GM19324 (cell line): Measurements from ENCODE around the gene CDH13.
A peak's percentile ranks its signal among the peaks of the same experiment; 100 is the strongest.

Experiments used
- ATAC-seq: cut with Tn5 transposase; IDR thresholded peaks from one replicate; pipeline ENCODE4 v1.9.1; 2021; ENCODE audit warnings: mild to moderate bottlenecking, moderate library complexity; ENCODE audit not compliant: unreplicated experiment, low FRiP score

CDH13 gene

DNA sequence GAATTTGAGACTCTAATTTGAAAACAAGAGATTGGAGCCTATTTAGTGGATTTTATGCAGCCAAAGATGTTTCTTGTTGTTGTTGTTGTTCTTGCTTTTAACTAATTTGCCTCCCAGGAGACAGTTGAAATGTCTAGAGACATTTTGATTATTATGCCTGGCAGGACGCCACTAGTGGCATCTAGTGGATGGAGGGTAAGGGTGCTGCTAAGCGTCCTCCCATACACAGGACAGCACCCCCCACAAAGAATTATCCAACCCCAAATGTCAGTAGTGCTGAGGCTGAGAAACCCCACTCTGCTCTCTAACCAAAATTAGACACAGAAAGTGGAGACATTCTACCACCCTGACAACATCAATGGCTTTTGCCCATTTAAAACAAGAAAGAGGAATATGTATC lies 1165.6 kb downstream of the CDH13 start:
- ATAC-seq: no peak

DNA sequence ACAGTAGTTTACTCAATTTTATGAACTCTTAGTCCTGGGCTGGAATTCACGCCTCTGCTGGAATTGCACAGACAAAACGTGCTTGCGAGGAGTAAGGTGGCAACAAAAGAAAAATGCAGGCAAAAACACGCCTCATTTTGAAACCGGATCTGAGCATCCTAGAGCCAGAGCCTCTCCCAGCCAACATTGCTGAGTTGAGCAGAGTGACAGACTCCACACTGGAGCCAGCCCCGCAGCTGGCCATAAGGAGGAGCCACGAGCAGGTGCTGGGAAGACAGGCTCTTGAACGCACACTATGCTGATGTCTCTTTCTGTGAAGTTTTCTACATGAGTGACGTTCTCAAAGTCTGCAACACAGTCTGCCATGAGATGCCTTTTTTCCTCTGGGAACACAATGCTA lies 1166.4 kb downstream of the CDH13 start:
- ATAC-seq: no peak

DNA sequence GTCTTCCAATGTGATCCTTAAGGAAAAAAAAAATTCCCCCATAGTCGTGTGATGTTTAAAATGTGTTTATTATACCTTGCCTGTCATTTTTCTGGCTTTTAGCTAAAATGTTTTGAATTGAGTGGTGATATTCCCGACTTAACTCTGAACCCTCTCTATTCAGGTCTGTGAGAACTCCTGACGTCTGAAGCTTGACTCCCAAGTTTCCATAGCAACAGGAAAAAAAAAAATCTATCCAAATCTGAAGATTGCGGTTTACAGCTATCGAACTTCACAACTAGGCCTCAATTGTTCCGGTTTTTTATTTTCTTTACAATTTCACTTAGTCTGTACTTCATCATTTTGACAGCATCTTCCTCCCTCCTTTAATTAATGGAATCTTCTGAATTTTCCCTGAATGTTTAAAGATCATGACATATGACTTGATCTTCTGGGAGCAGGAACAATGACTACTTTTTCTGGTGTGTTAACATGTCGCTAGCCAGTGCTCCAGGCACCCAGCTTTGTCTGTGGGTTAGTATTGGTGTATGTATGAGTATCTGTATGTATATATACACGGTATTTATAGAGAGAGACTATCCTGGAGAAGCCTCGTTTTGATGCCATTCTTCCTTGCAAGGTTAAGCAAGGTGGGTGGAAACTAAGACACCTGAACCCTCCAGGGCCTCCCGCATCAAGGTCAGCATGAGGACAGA lies 1168.2 kb downstream of the CDH13 start:
- ATAC-seq: no peak

DNA sequence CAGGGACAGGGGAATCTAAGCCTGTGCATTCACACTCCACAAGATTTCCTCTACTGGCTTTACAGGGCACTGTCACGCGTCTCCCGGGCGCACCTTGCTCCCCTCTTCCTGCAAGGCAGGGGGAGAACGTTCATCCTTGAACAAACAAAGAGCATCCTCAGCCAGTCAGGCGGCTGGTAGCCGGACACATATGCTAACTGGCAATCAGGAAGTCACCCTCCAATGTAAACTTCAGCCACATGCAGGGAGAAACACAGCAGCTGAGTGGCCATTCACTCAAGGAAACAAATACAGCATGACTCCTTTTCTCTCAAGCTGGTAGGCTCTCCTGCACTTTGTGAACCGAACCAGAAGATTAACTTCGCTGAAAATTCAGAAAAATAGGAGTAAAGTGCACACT lies 1170.2 kb downstream of the CDH13 start:
- ATAC-seq: no peak

DNA sequence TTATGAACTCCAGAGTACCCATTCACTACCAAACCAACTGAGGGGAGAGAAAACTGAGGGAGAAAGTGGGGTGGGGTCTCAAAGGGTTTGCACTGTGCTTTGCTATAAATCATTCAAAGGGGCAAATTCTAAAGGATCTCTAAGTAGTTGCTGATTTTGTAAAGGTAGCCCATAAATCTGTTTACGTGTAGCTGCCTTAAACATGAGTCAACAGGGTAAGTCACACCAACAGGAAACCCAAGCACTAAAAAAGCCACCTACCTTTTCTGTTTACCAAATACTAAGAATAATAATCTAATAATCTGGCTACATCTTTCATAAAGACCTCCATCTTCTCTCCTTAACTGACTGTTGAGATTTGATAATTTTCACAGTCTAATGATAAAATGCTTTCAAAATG lies 1172.6 kb downstream of the CDH13 start:
- no peak for ATAC-seq

DNA sequence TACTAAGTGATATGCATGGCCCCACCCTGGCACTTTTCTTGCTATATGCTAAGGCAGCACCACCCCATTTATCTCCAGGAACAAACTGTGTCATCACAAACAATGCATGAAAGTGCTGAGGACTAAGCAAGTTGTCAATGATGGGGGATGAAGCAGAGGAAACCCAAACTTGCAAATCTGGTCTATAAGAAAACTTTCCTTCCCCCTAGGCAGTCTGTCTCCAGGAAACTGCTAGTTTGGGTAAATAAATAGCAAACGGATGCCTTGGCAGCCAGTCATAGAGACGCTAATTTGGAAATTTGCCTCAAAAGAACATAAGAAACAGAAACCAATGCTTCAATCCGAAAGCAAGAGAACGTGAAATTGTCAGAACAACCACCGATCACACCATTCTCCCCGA lies 1175.4 kb downstream of the CDH13 start:
- ATAC-seq: peak; percentile 59

DNA sequence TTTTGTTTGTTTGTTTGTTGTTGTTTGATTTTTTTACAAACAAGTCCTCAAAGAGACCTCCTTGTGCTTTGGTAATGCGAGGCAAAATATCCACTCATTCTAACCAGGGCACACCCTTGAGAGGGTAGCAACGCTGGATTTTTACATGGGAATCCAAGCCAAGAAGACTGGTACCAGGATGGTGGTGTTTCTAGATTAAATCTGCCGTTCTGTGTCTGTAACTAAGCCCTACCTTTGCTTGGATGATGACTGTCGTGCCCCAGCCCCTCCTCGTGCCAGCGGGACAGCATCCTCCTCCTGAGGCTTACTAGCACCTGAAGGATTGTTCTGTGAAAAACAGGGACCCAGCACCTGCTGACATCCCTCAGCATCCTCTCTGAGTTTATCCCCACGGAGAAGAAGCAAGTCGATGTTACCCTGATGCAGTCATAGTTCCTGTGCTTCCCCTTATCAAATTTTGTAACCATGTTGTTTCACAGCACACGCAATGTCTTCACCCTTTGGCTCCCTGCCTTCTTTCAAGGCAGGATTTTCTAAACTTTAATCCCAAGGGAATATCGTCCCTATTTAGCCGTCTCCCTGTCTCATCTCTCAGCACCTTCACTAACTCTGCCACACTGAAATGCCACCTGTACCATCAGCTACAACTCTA lies 1175.9 kb downstream of the CDH13 start:
- ATAC-seq: no peak

DNA sequence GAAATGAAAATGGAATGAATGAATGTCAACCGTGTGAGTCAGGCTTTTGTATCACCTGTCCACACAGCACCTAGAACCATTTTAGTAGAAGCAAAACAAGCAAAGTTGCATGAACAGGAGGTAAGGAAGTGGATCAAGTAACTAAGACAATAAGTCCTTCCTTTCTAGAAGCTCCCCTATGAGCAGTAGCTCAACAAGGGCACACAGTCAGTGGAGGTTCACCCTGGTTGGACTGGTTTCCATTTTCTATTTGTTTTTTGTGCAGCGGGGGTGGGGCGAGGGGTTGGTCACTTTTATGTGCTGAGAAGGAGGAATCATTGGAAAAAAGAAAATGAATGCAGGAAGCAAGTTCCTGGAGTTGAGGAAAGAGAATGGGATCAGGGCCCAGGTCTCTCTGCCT lies 1177.0 kb downstream of the CDH13 start:
- ATAC-seq: no peak

DNA sequence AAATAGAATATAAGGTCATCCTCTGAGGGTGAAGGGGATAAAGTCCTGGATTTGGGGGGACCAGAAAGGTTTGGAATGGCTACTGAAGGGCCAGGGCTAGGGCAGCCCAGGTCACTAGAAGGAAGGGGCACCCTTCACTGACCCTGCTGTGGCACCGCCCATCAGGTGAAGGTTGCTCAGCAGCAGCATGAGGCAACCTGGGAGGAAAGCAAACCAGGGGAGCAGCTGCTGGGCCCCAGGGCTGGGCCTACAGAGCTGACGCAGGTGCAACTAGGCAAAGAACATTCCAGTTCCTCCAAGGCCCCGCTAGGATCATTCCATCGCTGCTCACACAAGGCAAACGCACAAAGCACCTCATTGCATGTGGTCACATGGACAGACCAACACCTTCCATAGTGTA lies 1177.6 kb downstream of the CDH13 start:
- ATAC-seq: no peak

DNA sequence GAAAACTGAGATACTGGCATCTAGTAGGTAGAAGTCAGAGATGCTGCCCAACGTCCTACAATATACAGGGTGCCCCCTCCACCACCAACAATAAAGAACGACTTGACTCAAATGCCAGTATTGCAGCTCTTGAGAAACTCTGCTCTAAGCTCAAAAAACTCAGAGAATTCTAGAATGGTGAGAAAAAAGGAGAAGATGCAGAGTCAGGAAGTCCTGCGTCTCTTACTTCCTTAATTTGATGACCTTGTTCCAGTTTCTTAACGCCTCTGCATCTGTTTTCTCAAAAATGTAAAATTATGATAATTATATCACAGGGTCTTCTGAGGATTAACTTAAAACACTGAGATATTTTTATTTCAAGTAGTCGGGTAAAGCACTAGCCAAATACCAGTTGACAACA lies 1179.3 kb downstream of the CDH13 start:
- no peak for ATAC-seq

DNA sequence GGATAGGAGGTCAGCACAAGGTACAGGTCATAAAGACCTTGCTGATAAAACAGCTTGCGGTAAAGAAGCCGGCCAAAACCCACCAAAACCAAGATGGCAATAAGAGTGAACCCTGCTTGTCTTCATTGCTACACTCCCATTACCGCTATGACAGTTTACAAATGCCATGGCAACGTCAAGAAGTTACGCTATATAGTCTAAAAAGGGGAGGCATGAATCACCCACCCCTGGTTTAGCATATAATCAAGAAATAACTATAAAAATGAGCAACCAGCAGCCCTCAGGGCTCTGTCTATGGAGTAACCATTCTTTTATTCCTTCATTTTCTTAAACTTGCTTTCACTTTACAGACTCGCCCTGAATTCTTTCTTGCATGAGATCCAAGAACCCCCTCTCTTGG lies 1180.0 kb downstream of the CDH13 start:
- ATAC-seq: no peak

DNA sequence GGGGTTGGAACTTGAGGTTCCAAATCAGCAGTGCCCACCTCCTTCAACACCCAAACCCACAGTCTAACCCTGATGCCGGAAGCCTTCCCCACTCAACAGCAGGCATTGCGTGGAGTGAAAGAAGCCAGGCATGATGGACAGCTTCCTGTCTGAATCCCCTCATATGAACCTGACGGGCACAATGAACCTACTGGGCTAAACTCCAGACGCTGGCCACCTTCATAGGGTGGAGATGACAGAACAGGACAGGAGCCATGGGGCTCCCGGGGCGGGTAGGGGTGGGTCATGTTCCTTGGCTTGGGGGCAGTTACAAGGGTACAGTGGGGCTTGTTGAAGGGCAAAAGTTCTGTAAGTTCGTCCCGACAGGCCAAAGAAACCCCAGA lies 1180.5 kb downstream of the CDH13 start:
- ATAC-seq: peak; percentile 14

DNA sequence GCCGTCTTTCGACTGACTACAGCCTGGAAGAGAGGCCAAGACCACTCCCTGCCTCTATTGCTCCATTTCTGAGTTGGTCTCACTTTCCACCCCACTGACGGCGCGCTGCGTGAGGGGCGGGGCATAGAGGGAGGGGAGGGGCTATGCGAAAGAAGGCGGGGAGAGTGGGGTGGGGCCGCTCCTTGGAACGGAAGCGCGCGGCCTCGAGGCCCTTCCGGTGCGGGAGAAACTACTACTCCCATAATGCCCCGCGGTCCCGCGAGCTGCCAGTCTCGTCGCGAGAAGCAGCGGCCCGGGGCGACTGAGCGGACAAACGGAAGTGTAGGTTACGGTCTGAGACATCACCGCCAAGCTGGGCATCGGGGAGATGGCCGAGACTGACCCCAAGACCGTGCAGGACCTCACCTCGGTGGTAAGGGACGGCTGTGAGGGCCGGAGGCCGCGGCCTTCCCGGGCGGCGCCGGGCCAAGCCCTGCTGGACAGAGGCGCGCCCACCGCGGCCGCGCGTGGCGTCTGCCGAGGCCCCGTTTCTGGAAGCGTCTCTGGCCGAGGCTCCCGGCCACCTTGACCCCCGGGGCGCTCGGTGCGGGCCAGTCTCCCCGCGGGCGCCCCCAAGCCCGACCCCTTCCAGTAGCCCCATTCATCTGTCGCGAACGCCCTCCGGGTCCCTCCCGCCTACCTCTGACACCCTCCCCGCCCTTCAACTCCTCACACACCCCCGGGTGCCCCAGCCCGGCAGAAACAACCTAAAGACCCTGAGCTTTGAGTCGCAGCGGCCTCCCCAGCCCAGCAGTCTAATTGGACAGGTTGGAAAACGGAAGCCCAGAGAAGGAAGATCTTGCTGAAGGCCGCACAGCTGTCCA lies 1181.2 kb downstream of the CDH13 start, which contains the start of gene HSBP1:
Gene HSBP1, plus strand, starts transcription at position 269 of the 863 bp plus-strand sequence. Its CDS starts 99 bp downstream, at position 368.
- ATAC-seq: peak; percentile 93

DNA sequence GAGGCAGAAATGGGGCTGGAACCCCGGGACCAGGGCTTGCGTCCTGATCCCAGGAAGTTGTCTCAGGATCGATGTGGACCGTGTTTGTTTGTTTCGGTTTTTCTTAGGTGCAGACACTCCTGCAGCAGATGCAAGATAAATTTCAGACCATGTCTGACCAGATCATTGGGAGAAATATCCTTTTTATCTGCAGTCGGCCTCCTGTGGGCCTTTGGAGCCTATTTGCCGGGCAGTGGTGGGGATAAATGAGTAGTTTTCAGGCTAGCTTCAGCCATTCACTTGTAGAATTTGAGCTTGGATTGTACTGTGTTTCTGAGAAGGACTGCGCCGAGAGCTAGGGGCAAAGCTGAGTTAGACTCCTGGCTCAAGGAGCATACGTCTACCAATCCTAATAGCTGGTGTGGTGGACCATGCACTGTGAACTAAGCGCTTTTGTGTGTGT lies 1181.8 kb downstream of the CDH13 start:
- ATAC-seq: peak; percentile 10

DNA sequence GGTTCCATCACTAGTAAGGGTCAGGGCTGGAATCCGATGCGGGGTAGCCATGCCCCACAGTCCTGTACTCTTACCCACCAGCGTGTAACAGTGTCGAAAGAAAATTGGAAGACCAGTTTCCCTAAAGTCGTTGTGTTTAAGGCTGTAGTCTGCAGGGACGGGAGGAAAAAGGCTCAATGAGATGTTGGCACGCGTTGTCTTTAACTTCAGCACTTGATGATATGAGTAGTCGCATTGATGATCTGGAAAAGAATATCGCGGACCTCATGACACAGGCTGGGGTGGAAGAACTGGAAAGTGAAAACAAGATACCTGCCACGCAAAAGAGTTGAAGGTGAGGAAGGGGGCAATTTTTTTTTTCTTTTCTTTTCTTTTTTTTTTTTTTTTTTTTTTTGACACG lies 1182.3 kb downstream of the CDH13 start:
- ATAC-seq: no peak

DNA sequence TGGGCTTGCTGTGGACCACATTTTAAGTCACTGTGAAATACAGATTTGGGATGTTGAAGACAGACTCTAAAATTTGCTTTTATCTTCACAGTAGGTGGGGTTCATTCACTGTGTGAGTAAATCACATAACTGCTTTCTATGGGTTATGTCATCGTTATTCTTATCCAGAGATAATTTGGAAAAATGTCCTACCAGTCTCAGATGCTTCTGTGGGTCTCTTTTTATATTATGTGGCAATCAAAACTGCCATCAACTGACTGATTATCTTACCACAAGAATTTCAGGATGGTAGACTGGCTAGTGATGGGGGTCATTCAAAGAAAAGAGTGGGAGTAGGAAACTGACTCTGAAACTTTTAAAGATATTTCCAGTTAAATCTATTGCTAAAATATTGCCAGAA lies 1184.1 kb downstream of the CDH13 start:
- ATAC-seq: no peak

DNA sequence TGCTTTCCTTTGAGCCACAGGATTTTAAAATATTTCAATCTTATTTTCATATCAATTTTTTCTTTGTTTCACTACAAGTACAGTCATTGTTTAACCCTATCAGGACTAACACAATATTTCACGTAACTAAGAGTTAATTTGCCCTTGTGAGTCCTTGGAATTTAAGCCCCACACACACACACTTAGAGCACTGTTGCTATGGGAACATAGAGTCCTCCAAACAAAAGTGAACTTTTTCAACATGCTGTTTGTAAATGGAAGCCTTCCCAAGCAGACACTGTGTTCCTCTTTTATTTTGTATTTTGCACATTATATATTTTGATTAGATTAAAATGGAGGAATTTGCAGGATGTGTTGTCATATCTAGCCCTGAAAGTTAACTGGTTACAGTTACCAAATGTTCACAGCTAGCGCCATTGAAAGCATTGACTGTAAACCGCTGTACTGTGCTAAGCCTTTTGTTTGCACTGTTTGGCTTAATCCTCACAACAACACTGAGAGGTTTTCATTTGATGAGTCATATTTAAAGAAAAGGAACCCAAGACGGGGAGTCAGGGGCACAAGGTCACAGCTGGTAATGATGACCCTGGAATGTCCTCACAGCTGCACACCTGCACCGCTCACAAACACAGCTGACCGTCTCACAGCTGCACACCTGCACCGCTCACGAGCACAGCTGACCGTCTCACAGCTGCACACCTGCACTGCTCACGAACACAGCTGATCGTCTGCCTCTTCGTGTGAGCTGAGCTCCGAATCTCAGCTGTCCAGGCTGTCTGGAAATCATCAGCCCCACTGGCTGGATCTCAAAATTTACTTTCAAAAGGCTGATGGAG lies 1187.3 kb downstream of the CDH13 start:
- ATAC-seq: peak; percentile 85

DNA sequence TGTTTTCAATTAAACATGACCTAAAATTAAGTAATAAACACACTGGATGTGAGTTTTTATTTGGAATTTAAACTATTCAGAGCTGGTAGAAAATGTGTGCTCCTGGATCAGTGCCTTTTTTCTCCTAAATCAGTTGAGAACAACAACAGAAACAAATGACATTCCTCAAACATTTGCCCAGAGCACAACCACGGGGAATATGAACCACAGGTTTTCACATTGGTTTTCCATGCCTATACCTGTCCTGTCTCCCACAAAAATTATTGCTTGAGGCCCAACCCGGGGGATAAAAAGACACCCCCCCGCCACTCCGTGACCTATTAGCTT lies 1187.9 kb downstream of the CDH13 start:
- ATAC-seq: no peak

DNA sequence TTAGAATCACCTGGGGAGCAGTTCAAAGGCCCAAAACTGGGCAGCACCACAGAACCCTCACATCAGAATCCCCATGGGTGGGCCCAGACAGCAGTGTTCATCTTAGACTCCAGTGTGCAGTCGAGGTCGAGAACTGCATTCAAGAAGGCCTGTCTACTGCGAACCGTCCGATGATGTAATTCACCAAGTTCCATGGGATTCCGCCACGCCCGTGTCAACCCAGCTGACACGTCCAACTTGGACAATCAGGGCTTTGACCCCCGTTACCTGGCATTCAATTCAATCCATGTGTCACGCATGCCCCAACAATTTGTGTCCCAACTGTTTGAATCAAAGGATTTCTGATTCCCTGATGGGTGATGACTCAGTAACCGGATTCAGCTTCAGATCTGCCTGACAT lies 1190.3 kb downstream of the CDH13 start:
- no peak for ATAC-seq

DNA sequence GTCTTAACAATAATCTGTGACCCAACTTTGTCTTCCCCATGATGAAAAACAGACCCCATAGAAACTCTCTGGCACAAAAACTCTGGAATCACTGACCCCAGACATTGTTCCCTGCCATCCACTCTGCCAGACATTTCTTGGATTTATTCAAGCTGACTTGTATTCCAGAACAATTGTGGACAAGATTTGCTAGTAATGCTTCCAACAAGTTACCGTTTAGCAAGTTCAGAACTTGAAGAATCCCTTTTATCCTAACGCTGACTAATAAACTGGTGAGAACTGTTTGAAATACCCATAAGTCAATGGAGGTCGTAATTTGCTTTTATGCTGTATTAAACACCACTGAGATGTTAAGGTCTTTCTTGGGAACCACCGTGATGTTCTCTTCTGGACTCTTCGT lies 1191.5 kb downstream of the CDH13 start:
- ATAC-seq: no peak

DNA sequence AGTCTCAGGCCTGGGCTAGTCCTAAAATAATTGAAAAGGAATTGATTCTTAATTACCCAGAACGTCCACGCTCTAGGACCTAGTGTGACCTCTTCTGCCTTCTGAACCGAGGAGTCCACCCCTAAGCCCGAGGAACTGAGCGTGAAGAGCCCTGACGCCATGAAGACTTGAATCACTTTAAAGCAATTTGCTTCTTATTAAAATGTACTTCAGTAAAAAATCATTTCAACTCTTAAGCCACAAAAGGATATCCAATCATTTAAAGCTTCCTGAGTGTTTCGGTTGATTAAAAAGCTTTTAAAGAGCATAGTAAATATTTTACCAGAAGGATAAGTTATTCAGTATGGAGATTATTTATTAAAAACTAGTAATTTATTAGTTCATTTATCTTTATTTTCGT lies 1192.6 kb downstream of the CDH13 start:
- ATAC-seq: no peak
